HL-60 (cell line): ENCODE data around the gene PIERCE2.
A peak's percentile ranks its signal among the peaks of the same experiment; 100 is the strongest.
"Not testable (repeated sequence)": the region's sequence is repeated elsewhere in the genome, so short reads cannot be mapped to it uniquely, and the experiment has no call there.

Experiments used
- DNase-seq, 2 experiments: peaks; one replicate each; pipeline ENCODE4 v3.0.0-alpha.2; 2010 to 2020; ENCODE audit warnings: low read depth in 1 of 2, low spot score in 1 of 2
- H3K27ac ChIP-seq: fragments of 250-450 bp; sonication (Bioruptor Pico); replicated peaks from 2 replicates; pipeline ENCODE4 v1.5.1; 2020; ENCODE audit warnings: mild to moderate bottlenecking, moderate library complexity
- H3K27me3 ChIP-seq: fragments of 250-450 bp; sonication (Bioruptor Pico); 2 replicates; pipeline ENCODE4 v1.5.1; 2021; ENCODE audit warnings: mild to moderate bottlenecking, moderate library complexity; ENCODE audit not compliant: insufficient read depth, poor library complexity, severe bottlenecking
- H3K4me3 ChIP-seq: replicated peaks from 2 replicates; pipeline ENCODE4 v1.5.1; 2011; ENCODE audit warnings: mild to moderate bottlenecking, control low read depth, low read length; ENCODE audit not compliant: insufficient read depth
- GABPA ChIP-seq: IDR thresholded peaks from 2 replicates; pipeline ENCODE4 v1.6.1; 2012; ENCODE audit warnings: low read depth
- POLR2AphosphoS5 ChIP-seq: IDR thresholded peaks from 2 replicates; pipeline ENCODE4 v1.6.1; 2012; ENCODE audit warnings: low read depth
- SPI1 ChIP-seq: IDR thresholded peaks from 2 replicates; pipeline ENCODE4 v1.6.1; 2012; ENCODE audit warnings: low read depth, mild to moderate bottlenecking, borderline replicate concordance
- TF ChIP-seq, protein P1 (sequence below): IDR thresholded peaks from one replicate; pipeline ENCODE4 v1.5.1; 2011; ENCODE audit warnings: low read length, control low read depth, inconsistent platforms; ENCODE audit not compliant: insufficient read depth
- TF ChIP-seq, protein P2 (sequence below): IDR thresholded peaks from 2 replicates; pipeline ENCODE4 v1.6.1; 2012; ENCODE audit warnings: low read depth; ENCODE audit not compliant: insufficient replicate concordance

Gene PIERCE2

DNA sequence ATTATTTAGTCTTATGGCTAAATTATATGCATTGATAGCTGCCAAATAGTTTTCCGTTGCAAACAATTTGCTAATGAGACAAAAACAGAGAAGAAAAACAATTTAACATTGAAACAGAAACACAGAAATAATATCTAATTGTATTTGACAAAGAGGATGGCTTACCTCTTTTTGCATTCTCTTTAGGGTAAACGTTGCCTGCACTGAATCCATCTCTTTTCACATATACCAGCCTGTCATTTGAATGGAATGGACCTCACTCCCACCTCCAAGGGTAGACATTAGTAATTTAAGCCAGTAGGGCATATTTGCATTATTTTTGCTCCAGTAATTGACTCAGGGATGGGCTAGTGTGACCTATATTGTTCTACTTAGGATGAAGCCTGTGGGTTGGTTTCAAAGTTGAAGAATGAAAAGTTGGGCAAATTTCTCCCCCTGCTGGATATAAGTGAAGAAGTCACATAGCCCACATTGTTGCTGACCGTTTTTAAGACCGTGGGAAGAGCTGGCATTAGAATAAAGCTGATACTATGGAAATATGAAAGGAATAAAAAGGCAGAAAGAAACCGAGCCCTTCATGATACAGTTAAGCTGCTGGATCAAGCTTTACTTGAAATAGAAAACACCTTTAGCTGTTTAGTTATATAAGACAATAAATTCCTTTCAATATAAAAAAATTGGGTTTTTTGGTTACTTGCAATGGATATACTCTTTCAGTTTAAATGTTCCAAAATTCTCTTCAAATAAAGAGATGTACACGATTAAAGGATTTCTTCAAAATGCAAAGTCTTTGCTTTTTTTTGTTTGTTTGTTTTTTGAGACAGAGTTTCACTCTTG lies 26.9 kb downstream of the PIERCE2 start:
- Histone ChIP-seq H3K27me3 (no peaks in the 10 kb centered on the region), H3K27ac (no peak overlapping the region), H3K4me3 (no peak overlapping the region)
- peak; percentile 12 to 48 for DNase-seq
- no peak for TF ChIP-seq GABPA
- no peak for TF ChIP-seq POLR2AphosphoS5
- TF ChIP-seq, protein P1, sequence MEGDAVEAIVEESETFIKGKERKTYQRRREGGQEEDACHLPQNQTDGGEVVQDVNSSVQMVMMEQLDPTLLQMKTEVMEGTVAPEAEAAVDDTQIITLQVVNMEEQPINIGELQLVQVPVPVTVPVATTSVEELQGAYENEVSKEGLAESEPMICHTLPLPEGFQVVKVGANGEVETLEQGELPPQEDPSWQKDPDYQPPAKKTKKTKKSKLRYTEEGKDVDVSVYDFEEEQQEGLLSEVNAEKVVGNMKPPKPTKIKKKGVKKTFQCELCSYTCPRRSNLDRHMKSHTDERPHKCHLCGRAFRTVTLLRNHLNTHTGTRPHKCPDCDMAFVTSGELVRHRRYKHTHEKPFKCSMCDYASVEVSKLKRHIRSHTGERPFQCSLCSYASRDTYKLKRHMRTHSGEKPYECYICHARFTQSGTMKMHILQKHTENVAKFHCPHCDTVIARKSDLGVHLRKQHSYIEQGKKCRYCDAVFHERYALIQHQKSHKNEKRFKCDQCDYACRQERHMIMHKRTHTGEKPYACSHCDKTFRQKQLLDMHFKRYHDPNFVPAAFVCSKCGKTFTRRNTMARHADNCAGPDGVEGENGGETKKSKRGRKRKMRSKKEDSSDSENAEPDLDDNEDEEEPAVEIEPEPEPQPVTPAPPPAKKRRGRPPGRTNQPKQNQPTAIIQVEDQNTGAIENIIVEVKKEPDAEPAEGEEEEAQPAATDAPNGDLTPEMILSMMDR = peak; percentile 39
- TF ChIP-seq SPI1 = no peak
- TF ChIP-seq, protein P2, sequence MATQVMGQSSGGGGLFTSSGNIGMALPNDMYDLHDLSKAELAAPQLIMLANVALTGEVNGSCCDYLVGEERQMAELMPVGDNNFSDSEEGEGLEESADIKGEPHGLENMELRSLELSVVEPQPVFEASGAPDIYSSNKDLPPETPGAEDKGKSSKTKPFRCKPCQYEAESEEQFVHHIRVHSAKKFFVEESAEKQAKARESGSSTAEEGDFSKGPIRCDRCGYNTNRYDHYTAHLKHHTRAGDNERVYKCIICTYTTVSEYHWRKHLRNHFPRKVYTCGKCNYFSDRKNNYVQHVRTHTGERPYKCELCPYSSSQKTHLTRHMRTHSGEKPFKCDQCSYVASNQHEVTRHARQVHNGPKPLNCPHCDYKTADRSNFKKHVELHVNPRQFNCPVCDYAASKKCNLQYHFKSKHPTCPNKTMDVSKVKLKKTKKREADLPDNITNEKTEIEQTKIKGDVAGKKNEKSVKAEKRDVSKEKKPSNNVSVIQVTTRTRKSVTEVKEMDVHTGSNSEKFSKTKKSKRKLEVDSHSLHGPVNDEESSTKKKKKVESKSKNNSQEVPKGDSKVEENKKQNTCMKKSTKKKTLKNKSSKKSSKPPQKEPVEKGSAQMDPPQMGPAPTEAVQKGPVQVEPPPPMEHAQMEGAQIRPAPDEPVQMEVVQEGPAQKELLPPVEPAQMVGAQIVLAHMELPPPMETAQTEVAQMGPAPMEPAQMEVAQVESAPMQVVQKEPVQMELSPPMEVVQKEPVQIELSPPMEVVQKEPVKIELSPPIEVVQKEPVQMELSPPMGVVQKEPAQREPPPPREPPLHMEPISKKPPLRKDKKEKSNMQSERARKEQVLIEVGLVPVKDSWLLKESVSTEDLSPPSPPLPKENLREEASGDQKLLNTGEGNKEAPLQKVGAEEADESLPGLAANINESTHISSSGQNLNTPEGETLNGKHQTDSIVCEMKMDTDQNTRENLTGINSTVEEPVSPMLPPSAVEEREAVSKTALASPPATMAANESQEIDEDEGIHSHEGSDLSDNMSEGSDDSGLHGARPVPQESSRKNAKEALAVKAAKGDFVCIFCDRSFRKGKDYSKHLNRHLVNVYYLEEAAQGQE = no peak

DNA sequence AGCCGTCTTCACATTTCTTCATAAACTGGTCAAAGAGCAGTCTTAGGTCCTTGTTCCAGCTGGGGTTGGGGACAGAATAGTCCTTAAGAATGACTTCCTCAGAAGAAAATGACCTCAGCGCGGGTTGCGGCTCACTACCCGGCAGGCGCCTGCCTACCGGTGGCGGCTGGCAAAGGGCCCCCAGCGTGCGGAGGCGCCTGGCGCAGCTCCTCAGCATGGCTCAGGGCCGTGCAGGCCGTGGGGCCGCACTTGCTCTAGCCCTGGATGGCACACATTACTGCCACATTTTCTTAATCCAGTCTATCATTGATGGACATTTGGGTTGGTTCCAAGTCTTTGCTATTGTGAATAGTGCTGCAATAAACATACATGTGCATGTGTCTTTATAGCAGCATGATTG lies 34.8 kb downstream of the PIERCE2 start:
- not testable (repeated sequence) for H3K27ac ChIP-seq, DNase-seq, H3K4me3 ChIP-seq, H3K27me3 ChIP-seq

- DNase-seq, H3K27me3 ChIP-seq, H3K4me3 ChIP-seq, H3K27ac ChIP-seq: not testable (repeated sequence)
Measured at GRCh38 chr15:55445936-55446335, 37.6 kb downstream of the PIERCE2 start.

DNA sequence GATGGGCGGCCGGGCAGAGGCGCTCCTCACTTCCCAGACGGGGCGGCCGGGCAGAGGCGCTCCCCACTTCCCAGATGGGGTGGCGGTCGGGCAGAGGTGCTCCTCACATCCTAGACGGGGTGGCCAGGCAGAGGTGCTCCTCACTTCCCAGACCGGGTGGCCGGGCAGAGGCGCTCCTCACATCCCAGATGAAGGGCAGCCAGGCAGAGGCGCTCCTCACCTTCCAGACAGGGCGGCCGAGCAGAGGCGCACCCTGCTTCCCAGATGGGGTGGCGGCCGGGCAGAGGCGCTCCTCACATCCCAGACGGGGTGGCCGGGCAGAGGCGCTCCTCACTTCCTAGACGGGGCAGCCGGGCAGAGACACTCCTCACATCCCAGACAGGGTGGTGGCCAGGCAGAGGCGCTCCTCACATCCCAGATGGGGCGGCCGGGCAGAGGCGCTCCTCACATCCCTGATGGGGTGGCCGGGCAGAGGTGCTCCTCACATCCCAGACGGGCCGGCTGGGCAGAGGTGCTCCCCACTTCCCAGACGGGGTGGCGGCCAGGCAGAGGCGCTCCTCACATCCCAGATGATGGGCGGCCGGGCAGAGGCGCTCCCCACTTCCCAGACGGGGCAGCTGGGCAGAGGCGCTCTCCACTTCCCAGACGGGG lies 38.2 kb downstream of the PIERCE2 start:
- H3K27me3 ChIP-seq, H3K27ac ChIP-seq, H3K4me3 ChIP-seq, DNase-seq: not testable (repeated sequence)

GRCh38 chr15:55447030-55447394 lies 38.7 kb downstream of the PIERCE2 start:
- not testable (repeated sequence) for H3K4me3 ChIP-seq, DNase-seq

GRCh38 chr15:55457401-55458022 lies 49.2 kb downstream of the PIERCE2 start:
- no peak overlapping the region for H3K4me3 ChIP-seq
- DNase-seq = no peak
- no peak overlapping the region for H3K27ac ChIP-seq
- no peak for TF ChIP-seq POLR2AphosphoS5
- TF ChIP-seq, protein P1 = no peak
- no peak for TF ChIP-seq SPI1
- no peaks in the 10 kb centered on the region for H3K27me3 ChIP-seq

More at GRCh38 chr15:55447030-55447394, 38.7 kb downstream of the PIERCE2 start:
- not testable (repeated sequence) for H3K27me3 ChIP-seq, H3K27ac ChIP-seq
